Thoracic aorta (tissue), 2 donors: ENCODE results near the gene RALGAPA2. TPM values are rescaled to one million over a fixed set of nuclear protein-coding genes. Genes with fewer than 3 reads are reported as not detected.

Source experiments
- ATAC-seq: fragments of 150-250 bp; one replicate; pipeline ENCODE4 v1.8.0; 2017; ENCODE audit warnings: low read depth; ENCODE audit not compliant: insufficient number of reproducible peaks, low FRiP score
- DNase-seq: peaks from one replicate; pipeline ENCODE4 v3.0.0-alpha.2; 2020; ENCODE audit warnings: low spot score
- H3K27ac ChIP-seq, 2 donors: fragments of 200-600 bp; sonication (generic); 1 replicate in 1 of 2; 2 replicates in 1 of 2; pipeline ENCODE4 v1.5.1; 2016; ENCODE audit warnings: mild to moderate bottlenecking in 2 of 2, moderate library complexity in 2 of 2
- H3K27me3 ChIP-seq: fragments of 200-600 bp; sonication (generic); replicated peaks from 2 replicates; pipeline ENCODE4 v1.6.0; 2016; ENCODE audit warnings: mild to moderate bottlenecking; ENCODE audit not compliant: insufficient read depth
- H3K36me3 ChIP-seq: fragments of 200-600 bp; sonication (generic); one replicate; pipeline ENCODE4 v1.5.1; 2016
- H3K4me1 ChIP-seq, 2 donors: fragments of 200-600 bp; sonication (generic); 1 replicate in 1 of 2; 2 replicates in 1 of 2; pipeline versions ENCODE4 v1.5.1 to v1.6.0; 2016; ENCODE audit warnings: low read depth in 2 of 2, mild to moderate bottlenecking in 1 of 2; ENCODE audit not compliant: control insufficient read depth in 1 of 2
- H3K4me3 ChIP-seq: fragments of 200-600 bp; sonication (generic); 2 replicates; pipeline ENCODE4 v1.5.1; 2016; ENCODE audit warnings: mild to moderate bottlenecking
- H3K9me3 ChIP-seq: fragments of 200-600 bp; sonication (generic); 2 replicates; pipeline ENCODE4 v1.5.1; 2016
- CTCF ChIP-seq: fragments of 200-600 bp; sonication (generic); IDR thresholded peaks from one replicate; pipeline ENCODE4 v1.5.1; 2019; ENCODE audit warnings: antibody characterized with exemption
- total RNA-seq, 2 donors: library from RNA; depleted of rRNA; stranded (reverse); fragments of >200 nt; gene quantifications; one replicate each; pipeline versions ENCODE4 v1.1.0 to v1.2.3, GENCODE V29; 2016

RALGAPA2 gene
- total RNA-seq, 2 donors from 2014 or later, result 20.3 to 48.3 TPM

GRCh38 chr20:20404633-20405032 is 307.8 kb downstream of the RALGAPA2 start:
- Histone ChIP-seq H3K4me1 (no peaks in the 10 kb centered on the region), H3K27ac (no peak overlapping the region), H3K9me3 (no peaks in the 10 kb centered on the region), H3K36me3 (peaks cover 4% of the 10 kb centered on the region), H3K4me3 (no peak overlapping the region), H3K27me3 (no peaks in the 10 kb centered on the region)
- ATAC-seq (no peak), DNase-seq (no peak)
- TF ChIP-seq CTCF, result no peak

- no peak for DNase-seq
- Histone ChIP-seq H3K4me3 (no peak overlapping the region), H3K27me3 (no peaks in the 10 kb centered on the region), H3K4me1 (no peaks in the 10 kb centered on the region), H3K36me3 (peaks cover 4% of the 10 kb centered on the region), H3K27ac (no peak overlapping the region), H3K9me3 (no peaks in the 10 kb centered on the region)
- TF ChIP-seq CTCF, result no peak
- no peak for ATAC-seq
Measured at GRCh38 chr20:20401991-20402390, 310.5 kb downstream of the RALGAPA2 start.

GRCh38 chr20:20399531-20400500 is 312.6 kb downstream of the RALGAPA2 start:
- Histone ChIP-seq H3K27me3 (no peaks in the 10 kb centered on the region), H3K4me3 (no peak overlapping the region), H3K9me3 (no peaks in the 10 kb centered on the region), H3K36me3 (peaks cover 4% of the 10 kb centered on the region), H3K4me1 (no peaks in the 10 kb centered on the region), H3K27ac (no peak overlapping the region)
- DNase-seq (no peak), ATAC-seq (no peak)
- no peak for TF ChIP-seq CTCF

- Histone ChIP-seq H3K27me3 (no peaks in the 10 kb centered on the region), H3K4me3 (no peak overlapping the region), H3K36me3 (peaks cover 1% of the 10 kb centered on the region), H3K9me3 (no peaks in the 10 kb centered on the region), H3K4me1 (no peaks in the 10 kb centered on the region), H3K27ac (no peak overlapping the region)
- no peak for DNase-seq
- ATAC-seq, result no peak
- TF ChIP-seq CTCF, result no peak
Measured at GRCh38 chr20:20398123-20398522, 314.3 kb downstream of the RALGAPA2 start.

- H3K4me1 ChIP-seq, result no peaks in the 10 kb centered on the region
- ATAC-seq (no peak), DNase-seq (no peak)
- TF ChIP-seq CTCF, result no peak
- H3K27me3 ChIP-seq, result no peaks in the 10 kb centered on the region
- peaks cover 9% of the 10 kb centered on the region for H3K36me3 ChIP-seq
- no peak overlapping the region for H3K4me3 ChIP-seq
- no peak overlapping the region for H3K27ac ChIP-seq
- H3K9me3 ChIP-seq, result no peaks in the 10 kb centered on the region
Measured at GRCh38 chr20:20396794-20397193, 315.6 kb downstream of the RALGAPA2 start.
